ENCODE measurements around the gene CYB5R3. TPM values are rescaled to one million over a fixed set of nuclear protein-coding genes. Genes with fewer than 3 reads are reported as not detected.
"Not testable (repeated sequence)": the region's sequence is repeated elsewhere in the genome, so short reads cannot be mapped to it uniquely, and the experiment has no call there.

CYB5R3 gene
- total RNA-seq, 1 experiment from 2014 or later: 130 TPM

- no peaks in the 10 kb centered on the region for H3K9me3 Mint-ChIP-seq (ENCODE audit: unreplicated experiment)
- TF ChIP-seq CTCF (IDR thresholded peaks at IDR 0.05; ENCODE audit: insufficient read depth in 1 of 2, low read depth in 1 of 2, low read length in 1 of 2, severe bottlenecking in 1 of 2, unreplicated experiment in 1 of 2): no peak
- BruUV-seq (replicated peaks): no TSS peak
- H3K4me3 Mint-ChIP-seq (ENCODE audit: unreplicated experiment): no peak overlapping the region
- H3K27me3 Mint-ChIP-seq (ENCODE audit: insufficient read depth, unreplicated experiment): no peaks in the 10 kb centered on the region
- H3K4me1 Mint-ChIP-seq (ENCODE audit: low read depth, unreplicated experiment): no peaks in the 10 kb centered on the region
- POLR2A ChIA-PET: no interaction called here
- Histone ChIP-seq H3K36me3 (ENCODE audit: control insufficient read depth, insufficient read depth, low read length) (0 out of 2 replicates have a peak, but pooled peaks cover 1% of the 10 kb centered on the region), H3K9me3 (no peaks in the 10 kb centered on the region), H3K27me3 (replicated peaks; ENCODE audit: control insufficient read depth, insufficient read depth, low read length) (no peaks in the 10 kb centered on the region), H3K4me3 (ENCODE audit: low read depth, low read length) (no peak overlapping the region), H3K4me1 (no peaks in the 10 kb centered on the region)
- intact Hi-C loops (cut with micrococcal nuclease; ENCODE audit: unreplicated experiment): no loop called here
- DNase-seq: no peak
- CTCF ChIA-PET: no interaction called here
- peaks cover 87% of the 10 kb centered on the region for H3K36me3 Mint-ChIP-seq (ENCODE audit: insufficient read depth, unreplicated experiment)
- no peak overlapping the region for H3K27ac Mint-ChIP-seq (ENCODE audit: unreplicated experiment)
Observed at GRCh38 chr22:42582987-42583386, 66.2 kb downstream of the CYB5R3 start.

GRCh38 chr22:42581762-42582716, 67.2 kb downstream of the CYB5R3 start:
- ChIA-PET CTCF (no interaction called here), POLR2A (interaction anchor here (0.6 kb wide), 1 partner anchor 65 kb away, joined by 9 read pairs; no protein-coding TSS in a partner anchor)
- H3K9me3 ChIP-seq: no peaks in the 10 kb centered on the region
- TF ChIP-seq CTCF (IDR thresholded peaks at IDR 0.05; ENCODE audit: insufficient read depth in 1 of 2, low read depth in 1 of 2, low read length in 1 of 2, severe bottlenecking in 1 of 2, unreplicated experiment in 1 of 2): no peak
- H3K4me3 ChIP-seq (ENCODE audit: low read depth, low read length): peak overlapping the region; percentile 92
- TSS peak; percentile 64 for BruUV-seq (replicated peaks)
- H3K4me1 Mint-ChIP-seq (ENCODE audit: low read depth, unreplicated experiment): no peaks in the 10 kb centered on the region
- H3K4me3 Mint-ChIP-seq (ENCODE audit: unreplicated experiment): peak overlapping the region; percentile 99
- no peaks in the 10 kb centered on the region for H3K27me3 Mint-ChIP-seq (ENCODE audit: insufficient read depth, unreplicated experiment)
- peaks cover 87% of the 10 kb centered on the region for H3K36me3 Mint-ChIP-seq (ENCODE audit: insufficient read depth, unreplicated experiment)
- H3K36me3 ChIP-seq (ENCODE audit: control insufficient read depth, insufficient read depth, low read length): 0 out of 2 replicates have a peak, but pooled peaks cover 1% of the 10 kb centered on the region
- intact Hi-C loops (cut with micrococcal nuclease; ENCODE audit: unreplicated experiment): no loop called here
- H3K4me1 ChIP-seq: no peaks in the 10 kb centered on the region
- no peaks in the 10 kb centered on the region for H3K9me3 Mint-ChIP-seq (ENCODE audit: unreplicated experiment)
- peak; percentile 70 to 85 for DNase-seq
- H3K27me3 ChIP-seq (replicated peaks; ENCODE audit: control insufficient read depth, insufficient read depth, low read length): no peaks in the 10 kb centered on the region
- peak overlapping the region; percentile 93 for H3K27ac Mint-ChIP-seq (ENCODE audit: unreplicated experiment)

GRCh38 chr22:42581194-42581761, 67.9 kb downstream of the CYB5R3 start:
- Mint-ChIP-seq H3K36me3 (ENCODE audit: insufficient read depth, unreplicated experiment) (peaks cover 82% of the 10 kb centered on the region), H3K27ac (ENCODE audit: unreplicated experiment) (peak overlapping the region; percentile 93), H3K4me3 (ENCODE audit: unreplicated experiment) (peak overlapping the region; percentile 99)
- H3K27me3 ChIP-seq (replicated peaks; ENCODE audit: control insufficient read depth, insufficient read depth, low read length); H3K4me1 ChIP-seq; H3K27me3 Mint-ChIP-seq (ENCODE audit: insufficient read depth, unreplicated experiment); H3K9me3 ChIP-seq; H3K4me1 Mint-ChIP-seq (ENCODE audit: low read depth, unreplicated experiment); CTCF ChIA-PET; H3K36me3 ChIP-seq (ENCODE audit: control insufficient read depth, insufficient read depth, low read length); intact Hi-C loops (cut with micrococcal nuclease; ENCODE audit: unreplicated experiment); POLR2A ChIA-PET; H3K9me3 Mint-ChIP-seq (ENCODE audit: unreplicated experiment): not testable (repeated sequence)
- peak overlapping the region; percentile 92 for H3K4me3 ChIP-seq (ENCODE audit: low read depth, low read length)
- TSS peak; percentile 56 for BruUV-seq (replicated peaks)
- peak in 1 of 2 experiments; percentile 40 for DNase-seq

- H3K27me3 ChIP-seq (replicated peaks; ENCODE audit: control insufficient read depth, insufficient read depth, low read length); H3K9me3 Mint-ChIP-seq (ENCODE audit: unreplicated experiment); CTCF ChIA-PET; H3K4me3 Mint-ChIP-seq (ENCODE audit: unreplicated experiment); H3K9me3 ChIP-seq; H3K4me3 ChIP-seq (ENCODE audit: low read depth, low read length); H3K36me3 ChIP-seq (ENCODE audit: control insufficient read depth, insufficient read depth, low read length); H3K27ac Mint-ChIP-seq (ENCODE audit: unreplicated experiment); H3K4me1 ChIP-seq; BruUV-seq (replicated peaks); intact Hi-C loops (cut with micrococcal nuclease; ENCODE audit: unreplicated experiment); DNase-seq; H3K27me3 Mint-ChIP-seq (ENCODE audit: insufficient read depth, unreplicated experiment); H3K4me1 Mint-ChIP-seq (ENCODE audit: low read depth, unreplicated experiment); POLR2A ChIA-PET: not testable (repeated sequence)
- peaks cover 75% of the 10 kb centered on the region for H3K36me3 Mint-ChIP-seq (ENCODE audit: insufficient read depth, unreplicated experiment)
Observed at GRCh38 chr22:42580040-42580439, 69.2 kb downstream of the CYB5R3 start.
